ENCODE results near the gene GABBR2. TPM values are rescaled to one million over a fixed set of nuclear protein-coding genes. Genes with fewer than 3 reads are reported as not detected.

Gene GABBR2
- total RNA-seq, 1 experiment from 2014 or later: 0.76 TPM

DNA sequence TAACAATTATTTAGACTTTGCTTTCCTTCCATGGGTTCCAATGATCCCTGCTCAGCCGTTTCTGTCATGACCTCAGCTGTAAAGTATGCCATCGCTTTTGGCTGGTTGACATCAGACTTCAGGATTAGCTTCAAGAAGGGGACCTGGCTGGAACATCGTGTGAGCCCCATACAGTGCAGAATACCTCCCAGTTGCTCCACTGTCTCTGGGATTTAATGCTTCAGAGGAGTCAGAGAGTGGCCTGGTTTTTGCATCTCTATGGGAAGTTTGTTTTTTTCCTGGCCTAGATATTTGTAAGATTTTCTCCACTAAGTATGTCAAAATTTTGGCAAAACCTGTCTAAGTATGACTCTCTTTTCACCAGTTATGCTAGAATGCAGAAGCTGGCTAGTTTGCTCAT, 216.9 kb downstream of the GABBR2 start:
- no TSS peak for BruUV-seq (replicated peaks)
- peaks cover 60% of the 10 kb centered on the region for H3K4me1 ChIP-seq (replicated peaks; ENCODE audit: insufficient read depth)
- no peaks in the 10 kb centered on the region for H3K79me2 ChIP-seq (ENCODE audit: low read depth)
- H3K9me2 ChIP-seq (ENCODE audit: insufficient read depth): no peaks in the 10 kb centered on the region
- H3K36me3 ChIP-seq (ENCODE audit: low read depth): no peaks in the 10 kb centered on the region
- ChIA-PET CTCF (no interaction called here), POLR2A (ENCODE audit: unreplicated experiment) (interaction anchor here (0.5 to 0.6 kb wide), 2 partner anchors 284 to 569 kb away, joined by 3 to 9 read pairs; partner anchors contain the start of gene TRMO)
- DNase-seq: peak; percentile 29 to 49
- peaks cover 9% of the 10 kb centered on the region; the same call in 1 of the 2 replicates for H3K9me3 ChIP-seq (ENCODE audit: insufficient read depth, low read depth)
- no peak overlapping the region for H2AFZ ChIP-seq
- no peaks in the 10 kb centered on the region for H3K27me3 ChIP-seq (ENCODE audit: insufficient read depth, low read depth)
- H3K27ac ChIP-seq: peak overlapping the region; percentile 68
- intact Hi-C loops (cut with micrococcal nuclease; ENCODE audit: unreplicated experiment): no loop called here
- no peak overlapping the region for H3K4me3 ChIP-seq
- H3F3A ChIP-seq (ENCODE audit: insufficient read depth, low read depth): peaks cover 39% of the 10 kb centered on the region
- no peak for TF ChIP-seq EZH2 (IDR thresholded peaks at IDR 0.05; ENCODE audit: low read depth)
- TF ChIP-seq, protein P1, sequence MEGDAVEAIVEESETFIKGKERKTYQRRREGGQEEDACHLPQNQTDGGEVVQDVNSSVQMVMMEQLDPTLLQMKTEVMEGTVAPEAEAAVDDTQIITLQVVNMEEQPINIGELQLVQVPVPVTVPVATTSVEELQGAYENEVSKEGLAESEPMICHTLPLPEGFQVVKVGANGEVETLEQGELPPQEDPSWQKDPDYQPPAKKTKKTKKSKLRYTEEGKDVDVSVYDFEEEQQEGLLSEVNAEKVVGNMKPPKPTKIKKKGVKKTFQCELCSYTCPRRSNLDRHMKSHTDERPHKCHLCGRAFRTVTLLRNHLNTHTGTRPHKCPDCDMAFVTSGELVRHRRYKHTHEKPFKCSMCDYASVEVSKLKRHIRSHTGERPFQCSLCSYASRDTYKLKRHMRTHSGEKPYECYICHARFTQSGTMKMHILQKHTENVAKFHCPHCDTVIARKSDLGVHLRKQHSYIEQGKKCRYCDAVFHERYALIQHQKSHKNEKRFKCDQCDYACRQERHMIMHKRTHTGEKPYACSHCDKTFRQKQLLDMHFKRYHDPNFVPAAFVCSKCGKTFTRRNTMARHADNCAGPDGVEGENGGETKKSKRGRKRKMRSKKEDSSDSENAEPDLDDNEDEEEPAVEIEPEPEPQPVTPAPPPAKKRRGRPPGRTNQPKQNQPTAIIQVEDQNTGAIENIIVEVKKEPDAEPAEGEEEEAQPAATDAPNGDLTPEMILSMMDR (conservative IDR thresholded peaks at IDR 0.05): no peak
- H3K4me2 ChIP-seq: peak overlapping the region; percentile 43
- H4K20me1 ChIP-seq (ENCODE audit: insufficient read depth): no peaks in the 10 kb centered on the region

DNA sequence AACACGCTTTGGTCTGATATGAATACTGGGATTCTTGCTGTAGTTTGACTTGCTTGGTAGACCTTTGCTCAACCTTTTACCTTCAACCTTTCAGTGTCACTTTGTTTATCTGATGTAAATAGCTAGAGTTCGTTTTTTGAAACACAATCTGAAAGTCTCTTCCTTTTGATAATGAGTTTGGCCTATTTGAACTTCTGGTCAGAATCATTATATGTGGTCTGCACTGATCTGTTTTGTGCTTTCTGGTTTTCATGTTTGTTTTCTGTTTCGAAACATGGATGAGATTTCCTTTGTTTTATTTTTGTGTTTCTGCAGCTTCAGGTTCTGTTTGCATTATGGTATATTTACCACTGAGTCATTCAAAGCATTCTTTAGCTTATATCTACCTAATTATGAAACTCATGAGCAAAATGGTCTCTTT, 217.5 kb downstream of the GABBR2 start:
- ChIA-PET POLR2A (ENCODE audit: unreplicated experiment) (interaction anchor here (0.5 to 0.6 kb wide), 2 partner anchors 285 to 569 kb away, joined by 3 to 9 read pairs; partner anchors contain the start of gene TRMO), CTCF (no interaction called here)
- intact Hi-C loops (cut with micrococcal nuclease; ENCODE audit: unreplicated experiment): no loop called here
- Histone ChIP-seq H4K20me1 (ENCODE audit: insufficient read depth) (no peaks in the 10 kb centered on the region), H3K36me3 (ENCODE audit: low read depth) (no peaks in the 10 kb centered on the region), H3K79me2 (ENCODE audit: low read depth) (no peaks in the 10 kb centered on the region), H3K27me3 (ENCODE audit: insufficient read depth, low read depth) (no peaks in the 10 kb centered on the region), H2AFZ (no peak overlapping the region), H3K4me2 (peak overlapping the region; percentile 43), H3F3A (ENCODE audit: insufficient read depth, low read depth) (peaks cover 39% of the 10 kb centered on the region), H3K4me1 (replicated peaks; ENCODE audit: insufficient read depth) (peaks cover 60% of the 10 kb centered on the region), H3K9me3 (ENCODE audit: insufficient read depth, low read depth) (peaks cover 9% of the 10 kb centered on the region; the same call in 1 of the 2 replicates), H3K9me2 (ENCODE audit: insufficient read depth) (no peaks in the 10 kb centered on the region), H3K4me3 (no peak overlapping the region), H3K27ac (peak overlapping the region; percentile 68)
- peak in 1 of 2 experiments; percentile 85 for DNase-seq
- TF ChIP-seq EZH2 (IDR thresholded peaks at IDR 0.05; ENCODE audit: low read depth): no peak
- TF ChIP-seq, protein P1 (conservative IDR thresholded peaks at IDR 0.05): no peak
- no TSS peak for BruUV-seq (replicated peaks)

DNA sequence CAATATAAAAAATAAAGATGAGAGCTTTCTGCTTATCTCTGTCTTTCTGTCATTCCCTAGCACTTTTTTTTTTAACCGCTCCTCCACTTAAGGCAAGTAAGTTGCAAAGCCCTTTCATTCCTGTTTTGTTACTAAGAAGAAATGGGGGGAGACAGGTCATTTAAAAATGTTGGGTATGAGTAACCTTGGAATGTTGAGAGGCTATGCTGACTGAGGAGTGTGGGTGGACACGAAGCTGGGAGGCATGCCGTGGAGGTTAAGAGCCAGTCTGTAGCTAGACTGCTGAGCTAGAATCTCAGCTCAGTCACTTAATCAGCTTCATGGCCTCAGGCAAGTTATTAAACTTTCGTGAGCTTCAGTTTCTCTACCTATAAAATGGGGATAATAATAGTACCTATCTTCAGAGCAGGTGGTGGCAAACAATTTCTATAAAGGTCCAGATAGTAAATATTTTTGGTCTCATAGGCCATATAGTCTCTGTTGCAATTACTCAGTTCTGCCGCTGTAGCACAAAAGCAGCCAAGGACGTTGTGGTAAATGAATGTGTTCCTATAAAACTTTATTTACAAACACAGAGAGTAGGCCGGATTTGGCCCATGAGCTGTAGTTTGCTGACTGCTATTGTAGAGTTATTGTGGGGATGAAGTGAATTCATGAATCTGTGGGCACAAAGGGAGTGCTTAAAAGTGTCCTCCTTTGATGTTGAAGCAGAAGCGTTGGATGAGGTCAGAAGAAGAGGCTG, 220.0 kb downstream of the GABBR2 start:
- DNase-seq: peak; percentile 63 to 94
- Histone ChIP-seq H3K27ac (peak overlapping the region; percentile 57), H3K4me1 (replicated peaks; ENCODE audit: insufficient read depth) (peaks cover 60% of the 10 kb centered on the region), H3K4me2 (peak overlapping the region; percentile 44), H3K27me3 (ENCODE audit: insufficient read depth, low read depth) (no peaks in the 10 kb centered on the region), H3K36me3 (ENCODE audit: low read depth) (no peaks in the 10 kb centered on the region), H3K9me3 (ENCODE audit: insufficient read depth, low read depth) (peaks cover 6% of the 10 kb centered on the region; the same call in 1 of the 2 replicates), H3K9me2 (ENCODE audit: insufficient read depth) (no peaks in the 10 kb centered on the region), H3K4me3 (no peak overlapping the region), H4K20me1 (ENCODE audit: insufficient read depth) (no peaks in the 10 kb centered on the region), H3K79me2 (ENCODE audit: low read depth) (no peaks in the 10 kb centered on the region), H3F3A (ENCODE audit: insufficient read depth, low read depth) (peaks cover 39% of the 10 kb centered on the region), H2AFZ (no peak overlapping the region)
- intact Hi-C loops (cut with micrococcal nuclease; ENCODE audit: unreplicated experiment): loop anchor here (10.0 kb wide), 1 partner anchor 306 kb away; the partner anchor contains the start of gene ANKS6
- ChIA-PET POLR2A (ENCODE audit: unreplicated experiment) (interaction anchor here (0.5 to 0.8 kb wide), 3 partner anchors 33 to 293 kb away, joined by 3 to 9 read pairs (median 4); no protein-coding TSS in a partner anchor), CTCF (interaction anchor here (0.9 to 1.1 kb wide), 3 partner anchors 9 to 287 kb away, joined by 3 to 4 read pairs (median 3); no protein-coding TSS in a partner anchor)
- TF ChIP-seq, protein P1 (conservative IDR thresholded peaks at IDR 0.05): no peak
- no peak for TF ChIP-seq EZH2 (IDR thresholded peaks at IDR 0.05; ENCODE audit: low read depth)
- BruUV-seq (replicated peaks): no TSS peak
